ENCODE measurements around the gene GNG5.
"Not testable (repeated sequence)": the region's sequence is repeated elsewhere in the genome, so short reads cannot be mapped to it uniquely, and the experiment has no call there.

The GNG5 gene

DNA sequence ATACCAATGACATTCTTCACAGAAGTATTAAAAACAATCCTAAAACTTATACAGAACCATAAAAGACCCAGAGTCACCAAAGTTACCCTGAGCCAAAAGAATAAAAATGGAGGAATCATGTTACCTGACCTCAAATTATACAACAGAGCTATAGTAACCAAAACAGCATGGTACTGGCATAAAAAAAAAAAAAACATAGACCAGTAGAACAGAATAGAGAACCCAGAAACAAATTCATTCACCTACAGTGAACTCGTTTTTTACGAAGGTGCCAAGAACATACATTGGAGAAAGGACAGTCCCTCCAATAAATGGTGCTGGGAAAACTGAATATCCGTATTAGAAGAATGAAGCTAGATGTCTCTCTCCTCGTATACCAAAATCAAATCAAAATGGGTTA, 2.6 kb upstream of the GNG5 start:
- no peak overlapping the region for H3K9ac ChIP-seq (ENCODE audit: low read depth in 1 of 2, low read length in 2 of 2)
- peaks cover 11 to 14% of the 10 kb centered on the region in 2 donors for H3K4me1 ChIP-seq (ENCODE audit: control insufficient read depth in 1 of 2, insufficient read depth in 2 of 2, low read length in 2 of 2)
- no peaks in the 10 kb centered on the region for H3K36me3 ChIP-seq (ENCODE audit: control insufficient read depth in 1 of 2, insufficient read depth in 2 of 2, low read length in 2 of 2)
- H3K27ac ChIP-seq (ENCODE audit: low read depth, low read length): no peak overlapping the region
- peaks cover 0 to 6% of the 10 kb centered on the region in 2 donors for H3K9me3 ChIP-seq (ENCODE audit: control insufficient read depth in 1 of 2, low read length in 2 of 2)
- no peaks in the 10 kb centered on the region for H3K27me3 ChIP-seq (ENCODE audit: control insufficient read depth in 1 of 2, insufficient read depth in 2 of 2, low read length in 2 of 2)
- H3K4me3 ChIP-seq (ENCODE audit: low read depth in 1 of 2, low read length in 2 of 2): no peak overlapping the region

- Histone ChIP-seq H3K9ac (ENCODE audit: low read depth in 1 of 2, low read length in 2 of 2) (no peak overlapping the region), H3K27me3 (ENCODE audit: control insufficient read depth in 1 of 2, insufficient read depth in 2 of 2, low read length in 2 of 2) (no peaks in the 10 kb centered on the region), H3K4me1 (ENCODE audit: control insufficient read depth in 1 of 2, insufficient read depth in 2 of 2, low read length in 2 of 2) (peaks cover 16 to 19% of the 10 kb centered on the region in 2 donors), H3K4me3 (ENCODE audit: low read depth in 1 of 2, low read length in 2 of 2) (no peak overlapping the region), H3K27ac (ENCODE audit: low read depth, low read length) (no peak overlapping the region), H3K9me3 (ENCODE audit: control insufficient read depth in 1 of 2, low read length in 2 of 2) (peaks cover 0 to 6% of the 10 kb centered on the region in 2 donors), H3K36me3 (ENCODE audit: control insufficient read depth in 1 of 2, insufficient read depth in 2 of 2, low read length in 2 of 2) (no peaks in the 10 kb centered on the region)
These were observed 2.1 kb upstream of the GNG5 start for GRCh38 chr1:84508510-84508909.

DNA sequence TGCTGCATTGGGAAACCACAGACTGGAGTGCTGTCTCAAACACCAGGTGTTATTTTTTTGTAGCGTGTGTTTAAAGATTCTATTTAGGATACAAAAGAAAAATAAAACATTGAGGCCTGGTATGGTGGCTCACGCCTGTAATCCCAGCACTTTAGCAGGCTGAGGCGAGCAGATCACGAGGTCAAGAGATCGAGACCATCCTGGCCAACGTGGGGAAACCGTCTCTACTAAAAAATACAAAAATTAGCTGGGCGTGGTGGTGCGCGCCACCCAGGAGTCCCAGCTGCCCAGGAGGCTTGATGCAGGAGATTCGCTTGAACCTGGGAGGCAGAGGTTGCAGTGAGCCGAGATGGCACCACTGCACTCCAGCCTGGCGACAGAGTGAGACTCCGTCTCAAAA, 1.5 kb upstream of the GNG5 start:
- H3K27ac ChIP-seq (ENCODE audit: low read depth, low read length): not testable (repeated sequence)

GRCh38 chr1:84506729-84507453, 510 bp upstream of the GNG5 start:
- Histone ChIP-seq H3K4me3 (ENCODE audit: low read depth in 1 of 2, low read length in 2 of 2) (peak overlapping the region; percentile 89 to 96), H3K36me3 (ENCODE audit: control insufficient read depth in 1 of 2, insufficient read depth in 2 of 2, low read length in 2 of 2) (no peaks in the 10 kb centered on the region), H3K9me3 (ENCODE audit: control insufficient read depth in 1 of 2, low read length in 2 of 2) (peaks cover 0 to 6% of the 10 kb centered on the region in 2 donors), H3K4me1 (ENCODE audit: control insufficient read depth in 1 of 2, insufficient read depth in 2 of 2, low read length in 2 of 2) (peaks cover 27 to 28% of the 10 kb centered on the region in 2 donors), H3K27me3 (ENCODE audit: control insufficient read depth in 1 of 2, insufficient read depth in 2 of 2, low read length in 2 of 2) (no peaks in the 10 kb centered on the region), H3K27ac (ENCODE audit: low read depth, low read length) (peak overlapping the region; percentile 94), H3K9ac (ENCODE audit: low read depth in 1 of 2, low read length in 2 of 2) (peak overlapping the region; percentile 84 to 93)

More for the DNA sequence above, 1.5 kb upstream of the GNG5 start:
- H3K9ac ChIP-seq (ENCODE audit: low read depth in 1 of 2, low read length in 2 of 2); H3K9me3 ChIP-seq (ENCODE audit: control insufficient read depth in 1 of 2, low read length in 2 of 2); H3K4me3 ChIP-seq (ENCODE audit: low read depth in 1 of 2, low read length in 2 of 2); H3K27me3 ChIP-seq (ENCODE audit: control insufficient read depth in 1 of 2, insufficient read depth in 2 of 2, low read length in 2 of 2); H3K36me3 ChIP-seq (ENCODE audit: control insufficient read depth in 1 of 2, insufficient read depth in 2 of 2, low read length in 2 of 2): not testable (repeated sequence)
- H3K4me1 ChIP-seq (ENCODE audit: control insufficient read depth in 1 of 2, insufficient read depth in 2 of 2, low read length in 2 of 2): peaks cover 23 to 25% of the 10 kb centered on the region in 2 donors

GRCh38 chr1:84505493-84506001, 834 bp downstream of the GNG5 start:
- Histone ChIP-seq H3K36me3 (ENCODE audit: control insufficient read depth in 1 of 2, insufficient read depth in 2 of 2, low read length in 2 of 2) (peaks cover 2 to 4% of the 10 kb centered on the region in 2 donors), H3K4me3 (ENCODE audit: low read depth in 1 of 2, low read length in 2 of 2) (peak overlapping the region; percentile 89 to 96), H3K4me1 (ENCODE audit: control insufficient read depth in 1 of 2, insufficient read depth in 2 of 2, low read length in 2 of 2) (peaks cover 30 to 38% of the 10 kb centered on the region in 2 donors), H3K27me3 (ENCODE audit: control insufficient read depth in 1 of 2, insufficient read depth in 2 of 2, low read length in 2 of 2) (no peaks in the 10 kb centered on the region), H3K27ac (ENCODE audit: low read depth, low read length) (peak overlapping the region; percentile 94), H3K9ac (ENCODE audit: low read depth in 1 of 2, low read length in 2 of 2) (peak overlapping the region; percentile 93 to 94), H3K9me3 (ENCODE audit: control insufficient read depth in 1 of 2, low read length in 2 of 2) (peaks cover 0 to 6% of the 10 kb centered on the region in 2 donors)

GRCh38 chr1:84504580-84505492, 1.5 kb downstream of the GNG5 start:
- peaks cover 32 to 38% of the 10 kb centered on the region in 2 donors for H3K4me1 ChIP-seq (ENCODE audit: control insufficient read depth in 1 of 2, insufficient read depth in 2 of 2, low read length in 2 of 2)
- H3K36me3 ChIP-seq (ENCODE audit: control insufficient read depth in 1 of 2, insufficient read depth in 2 of 2, low read length in 2 of 2): peaks cover 6 to 11% of the 10 kb centered on the region in 2 donors
- H3K9me3 ChIP-seq (ENCODE audit: control insufficient read depth in 1 of 2, low read length in 2 of 2): peaks cover 0 to 6% of the 10 kb centered on the region in 2 donors
- peak overlapping the region; percentile 94 for H3K27ac ChIP-seq (ENCODE audit: low read depth, low read length)
- peak overlapping the region; percentile 89 to 96 for H3K4me3 ChIP-seq (ENCODE audit: low read depth in 1 of 2, low read length in 2 of 2)
- no peaks in the 10 kb centered on the region for H3K27me3 ChIP-seq (ENCODE audit: control insufficient read depth in 1 of 2, insufficient read depth in 2 of 2, low read length in 2 of 2)
- H3K9ac ChIP-seq (ENCODE audit: low read depth in 1 of 2, low read length in 2 of 2): peak overlapping the region; percentile 93 to 94

GRCh38 chr1:84502927-84503326, 3.5 kb downstream of the GNG5 start:
- Histone ChIP-seq H3K4me3 (ENCODE audit: low read depth in 1 of 2, low read length in 2 of 2) (no peak overlapping the region), H3K36me3 (ENCODE audit: control insufficient read depth in 1 of 2, insufficient read depth in 2 of 2, low read length in 2 of 2) (peaks cover 12 to 16% of the 10 kb centered on the region in 2 donors), H3K9me3 (ENCODE audit: control insufficient read depth in 1 of 2, low read length in 2 of 2) (no peaks in the 10 kb centered on the region), H3K27ac (ENCODE audit: low read depth, low read length) (no peak overlapping the region), H3K4me1 (ENCODE audit: control insufficient read depth in 1 of 2, insufficient read depth in 2 of 2, low read length in 2 of 2) (peaks cover 32 to 38% of the 10 kb centered on the region in 2 donors), H3K27me3 (ENCODE audit: control insufficient read depth in 1 of 2, insufficient read depth in 2 of 2, low read length in 2 of 2) (no peaks in the 10 kb centered on the region), H3K9ac (ENCODE audit: low read depth in 1 of 2, low read length in 2 of 2) (no peak overlapping the region)

DNA sequence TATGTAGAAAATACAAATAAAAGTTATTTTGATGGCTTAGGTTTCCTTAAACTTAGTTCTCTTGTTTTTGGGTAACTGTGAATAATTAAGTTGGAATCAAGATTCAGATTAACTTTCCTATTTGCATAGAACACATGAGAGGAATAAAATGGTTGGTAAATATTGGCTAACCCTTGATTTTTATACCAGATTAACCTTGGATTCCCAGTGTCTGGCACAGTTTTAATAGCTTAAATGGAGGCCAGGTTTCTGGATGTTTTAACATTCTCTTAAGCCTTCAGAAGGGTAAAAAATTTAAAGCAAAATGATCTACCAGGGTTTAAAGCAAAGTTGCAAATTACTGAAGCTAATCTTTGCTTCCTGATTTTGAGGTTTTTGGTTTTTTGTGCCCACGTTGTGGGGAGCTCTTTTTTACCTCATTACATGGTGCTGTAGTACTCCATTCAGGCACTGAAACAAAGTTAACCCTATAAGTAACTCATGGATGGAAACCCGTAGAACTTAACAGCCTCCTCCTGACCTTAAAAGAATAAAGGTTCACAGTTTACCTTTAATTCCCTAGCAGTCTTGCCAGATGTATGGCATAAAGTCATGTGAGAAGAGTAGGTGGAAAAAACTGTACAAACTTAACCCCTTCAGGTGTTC, 8.6 kb downstream of the GNG5 start:
- Histone ChIP-seq H3K27ac (ENCODE audit: low read depth, low read length) (no peak overlapping the region), H3K4me3 (ENCODE audit: low read depth in 1 of 2, low read length in 2 of 2) (no peak overlapping the region), H3K27me3 (ENCODE audit: control insufficient read depth in 1 of 2, insufficient read depth in 2 of 2, low read length in 2 of 2) (no peaks in the 10 kb centered on the region), H3K9me3 (ENCODE audit: control insufficient read depth in 1 of 2, low read length in 2 of 2) (no peaks in the 10 kb centered on the region), H3K9ac (ENCODE audit: low read depth in 1 of 2, low read length in 2 of 2) (no peak overlapping the region), H3K4me1 (ENCODE audit: control insufficient read depth in 1 of 2, insufficient read depth in 2 of 2, low read length in 2 of 2) (peaks cover 6 to 15% of the 10 kb centered on the region in 2 donors), H3K36me3 (ENCODE audit: control insufficient read depth in 1 of 2, insufficient read depth in 2 of 2, low read length in 2 of 2) (peaks cover 27 to 63% of the 10 kb centered on the region in 2 donors)

DNA sequence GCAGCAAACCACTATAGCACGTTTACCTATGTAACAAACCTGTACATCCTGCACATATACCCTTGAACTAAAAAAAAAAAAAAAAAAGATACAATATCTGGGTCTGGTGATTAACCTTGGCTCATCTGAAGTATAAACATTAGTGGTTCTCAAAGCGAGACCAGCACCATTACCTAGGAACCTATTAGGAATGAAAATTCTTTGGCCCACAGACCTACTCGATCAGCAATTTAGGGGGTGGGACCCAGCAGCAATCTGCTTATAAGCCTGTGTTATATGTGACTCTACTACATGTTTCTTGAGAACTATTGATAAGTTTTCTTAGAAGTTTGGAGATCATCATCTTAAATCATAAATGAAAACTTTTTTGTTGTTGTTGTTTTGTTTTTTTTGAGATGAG, 9.9 kb downstream of the GNG5 start:
- Histone ChIP-seq H3K4me1 (ENCODE audit: control insufficient read depth in 1 of 2, insufficient read depth in 2 of 2, low read length in 2 of 2) (peaks cover 5 to 8% of the 10 kb centered on the region in 2 donors), H3K27me3 (ENCODE audit: control insufficient read depth in 1 of 2, insufficient read depth in 2 of 2, low read length in 2 of 2) (no peaks in the 10 kb centered on the region), H3K4me3 (ENCODE audit: low read depth in 1 of 2, low read length in 2 of 2) (no peak overlapping the region), H3K36me3 (ENCODE audit: control insufficient read depth in 1 of 2, insufficient read depth in 2 of 2, low read length in 2 of 2) (peaks cover 29 to 75% of the 10 kb centered on the region in 2 donors), H3K9me3 (ENCODE audit: control insufficient read depth in 1 of 2, low read length in 2 of 2) (no peaks in the 10 kb centered on the region), H3K9ac (ENCODE audit: low read depth in 1 of 2, low read length in 2 of 2) (no peak overlapping the region), H3K27ac (ENCODE audit: low read depth, low read length) (no peak overlapping the region)
